ENCODE data around the gene CNOT4.

GRCh38 chr7:135320268-135320667 is 189.6 kb downstream of the CNOT4 start:
- TF ChIP-seq CEBPB (IDR thresholded peaks at IDR 0.05) (no peak), CTCF (IDR thresholded peaks at IDR 0.05) (no peak)
